ENCODE data around the gene VPS13D.
A peak's percentile ranks its signal among the peaks of the same experiment; 100 is the strongest.
"Not testable (repeated sequence)": the region's sequence is repeated elsewhere in the genome, so short reads cannot be mapped to it uniquely, and the experiment has no call there.

Gene VPS13D

GRCh38 chr1:12197483-12197880 is 32.3 kb upstream of the VPS13D start:
- DNase-seq, result no peak

GRCh38 chr1:12200208-12200607 is 29.6 kb upstream of the VPS13D start:
- DNase-seq, result no peak

- no peak for DNase-seq
These were observed 28.3 kb upstream of the VPS13D start for GRCh38 chr1:12201352-12202189.

- DNase-seq, result no peak
These were observed 27.7 kb upstream of the VPS13D start for GRCh38 chr1:12202190-12202497.

GRCh38 chr1:12202577-12202976 is 27.3 kb upstream of the VPS13D start:
- DNase-seq, result no peak

- DNase-seq, result no peak
These were observed 26.4 kb upstream of the VPS13D start for GRCh38 chr1:12203216-12204007.

- DNase-seq, result no peak
These were observed 25.7 kb upstream of the VPS13D start for GRCh38 chr1:12204140-12204539.

- no peak for DNase-seq
These were observed 24.8 kb upstream of the VPS13D start for GRCh38 chr1:12204754-12205658.

- no peak for DNase-seq
These were observed 23.6 kb upstream of the VPS13D start for GRCh38 chr1:12206238-12206637.

- no peak for DNase-seq
These were observed 22.9 kb upstream of the VPS13D start for GRCh38 chr1:12206792-12207424.

- no peak for DNase-seq
These were observed 21.6 kb upstream of the VPS13D start for GRCh38 chr1:12208271-12208670.

- DNase-seq, result peak; percentile 6
These were observed 20.9 kb upstream of the VPS13D start for GRCh38 chr1:12208764-12209494.

- no peak for DNase-seq
These were observed 20.4 kb upstream of the VPS13D start for GRCh38 chr1:12209495-12209832.

GRCh38 chr1:12215118-12215961 is 14.5 kb upstream of the VPS13D start:
- no peak for DNase-seq

GRCh38 chr1:12219800-12220199 is 10.0 kb upstream of the VPS13D start:
- DNase-seq, result no peak

GRCh38 chr1:12220890-12221289 is 8.9 kb upstream of the VPS13D start:
- no peak for DNase-seq

- DNase-seq, result not testable (repeated sequence)
These were observed 7.1 kb upstream of the VPS13D start for GRCh38 chr1:12222700-12223099.

GRCh38 chr1:12224092-12224491 is 5.7 kb upstream of the VPS13D start:
- not testable (repeated sequence) for DNase-seq

- no peak for DNase-seq
These were observed 851 bp upstream of the VPS13D start for GRCh38 chr1:12228979-12229378.

GRCh38 chr1:12229386-12229834 is 420 bp upstream of the VPS13D start:
- no peak for DNase-seq

Measured in NCI-H526 treated with DMSO at 0.1 percent for 48 hours (cell line).